ENCODE data around the gene LIX1L. TPM values are rescaled to one million over a fixed set of nuclear protein-coding genes. Genes with fewer than 3 reads are reported as not detected.

Gene LIX1L
- total RNA-seq, 1 donor from 2014 or later: 25.0 TPM

DNA sequence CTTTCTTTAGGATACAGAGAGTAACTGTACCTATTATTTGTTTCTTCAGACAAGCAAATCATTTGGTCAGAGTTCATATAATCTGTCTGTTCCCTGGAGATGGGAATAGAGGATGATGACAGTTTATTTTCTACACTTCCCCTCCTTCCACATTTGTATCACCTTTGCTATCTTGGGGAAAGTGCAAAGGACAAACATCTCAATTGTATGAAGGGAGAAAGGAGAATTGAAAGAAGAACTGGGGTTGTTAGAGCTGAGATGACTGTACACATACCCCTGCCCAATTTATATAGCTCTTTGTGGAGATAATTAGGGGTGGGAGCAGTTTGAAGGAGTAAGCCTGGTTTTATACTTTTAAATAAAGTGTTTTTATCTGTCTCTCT is 20.6 kb upstream of the LIX1L start:
- H3K27me3 ChIP-seq: no peaks in the 10 kb centered on the region
- H3K36me3 ChIP-seq: no peaks in the 10 kb centered on the region
- no peaks in the 10 kb centered on the region for H3K9me3 ChIP-seq
- no peak for DNase-seq (ENCODE audit: extremely low spot score in 2 of 2)
- H3K4me3 ChIP-seq: peak overlapping the region; percentile 24 to 45
- TF ChIP-seq POLR2AphosphoS5 (IDR thresholded peaks at IDR 0.05; ENCODE audit: insufficient read depth in 1 of 2, low read depth in 1 of 2): no peak
- TF ChIP-seq, protein P1, sequence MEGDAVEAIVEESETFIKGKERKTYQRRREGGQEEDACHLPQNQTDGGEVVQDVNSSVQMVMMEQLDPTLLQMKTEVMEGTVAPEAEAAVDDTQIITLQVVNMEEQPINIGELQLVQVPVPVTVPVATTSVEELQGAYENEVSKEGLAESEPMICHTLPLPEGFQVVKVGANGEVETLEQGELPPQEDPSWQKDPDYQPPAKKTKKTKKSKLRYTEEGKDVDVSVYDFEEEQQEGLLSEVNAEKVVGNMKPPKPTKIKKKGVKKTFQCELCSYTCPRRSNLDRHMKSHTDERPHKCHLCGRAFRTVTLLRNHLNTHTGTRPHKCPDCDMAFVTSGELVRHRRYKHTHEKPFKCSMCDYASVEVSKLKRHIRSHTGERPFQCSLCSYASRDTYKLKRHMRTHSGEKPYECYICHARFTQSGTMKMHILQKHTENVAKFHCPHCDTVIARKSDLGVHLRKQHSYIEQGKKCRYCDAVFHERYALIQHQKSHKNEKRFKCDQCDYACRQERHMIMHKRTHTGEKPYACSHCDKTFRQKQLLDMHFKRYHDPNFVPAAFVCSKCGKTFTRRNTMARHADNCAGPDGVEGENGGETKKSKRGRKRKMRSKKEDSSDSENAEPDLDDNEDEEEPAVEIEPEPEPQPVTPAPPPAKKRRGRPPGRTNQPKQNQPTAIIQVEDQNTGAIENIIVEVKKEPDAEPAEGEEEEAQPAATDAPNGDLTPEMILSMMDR (IDR thresholded peaks at IDR 0.05): no peak
- TF ChIP-seq POLR2A (IDR thresholded peaks at IDR 0.05): no peak
- peak overlapping the region; percentile 95 for H3K27ac ChIP-seq
- intact Hi-C loops (cut with DNase I): loop anchor here (2.0 kb wide), 1 partner anchor 18 kb away; the partner anchor contains the start of gene TXNIP
- peaks cover 45% of the 10 kb centered on the region for H3K4me1 ChIP-seq

DNA sequence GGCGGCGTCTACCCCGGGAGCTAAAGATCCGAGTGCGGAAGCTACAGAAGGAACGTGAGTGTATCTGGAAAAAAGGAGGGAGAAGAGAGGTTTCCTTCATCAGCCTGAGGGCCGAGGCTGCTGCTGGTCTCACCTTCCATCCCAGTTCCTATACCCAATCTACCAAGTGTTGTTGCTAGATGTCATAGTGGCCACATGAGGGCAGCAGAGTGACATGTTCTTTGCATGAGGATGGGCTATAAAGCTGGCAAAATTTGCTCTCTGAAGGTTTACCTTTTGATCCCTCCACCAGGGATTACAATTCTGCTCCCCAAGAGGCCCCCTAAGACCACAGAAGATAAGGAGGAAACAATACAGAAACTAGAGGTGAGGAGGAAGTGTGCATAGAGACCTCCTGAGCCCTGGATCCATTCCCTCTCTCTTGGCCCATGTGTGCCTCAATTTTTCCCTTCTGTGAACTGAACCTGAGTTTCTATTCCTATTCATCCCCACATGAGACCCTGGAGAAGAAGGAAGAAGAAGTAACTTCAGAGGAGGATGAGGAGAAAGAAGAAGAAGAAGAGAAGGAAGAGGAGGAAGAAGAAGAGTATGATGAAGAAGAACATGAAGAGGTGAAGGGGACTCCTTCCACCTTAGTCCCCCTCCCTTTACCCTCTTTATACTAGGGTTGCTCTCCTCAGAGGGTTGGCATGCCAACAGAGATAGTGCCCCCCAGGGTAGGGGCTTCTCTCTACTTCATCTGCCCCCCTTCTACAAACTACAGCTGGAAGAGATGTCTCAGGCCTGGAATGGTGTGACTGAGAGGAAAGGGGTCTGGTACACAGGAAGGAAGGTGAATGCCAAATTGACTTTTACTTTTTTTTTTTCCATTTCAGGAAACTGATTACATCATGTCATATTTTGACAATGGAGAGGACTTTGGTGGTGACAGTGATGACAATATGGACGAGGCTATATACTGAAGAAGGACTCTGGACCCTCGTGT is 20.0 kb upstream of the LIX1L start:
- TF ChIP-seq POLR2AphosphoS5 (IDR thresholded peaks at IDR 0.05; ENCODE audit: insufficient read depth in 1 of 2, low read depth in 1 of 2): peak in 1 of 2 donors; percentile 79
- no peak for TF ChIP-seq POLR2A (IDR thresholded peaks at IDR 0.05)
- TF ChIP-seq, protein P1 (IDR thresholded peaks at IDR 0.05): peak; percentile 72 to 93 (median 84)
- Histone ChIP-seq H3K4me3 (peak overlapping the region in 1 of 2 donors; percentile 10), H3K27ac (peak overlapping the region; percentile 95), H3K4me1 (peaks cover 41% of the 10 kb centered on the region), H3K36me3 (no peaks in the 10 kb centered on the region), H3K9me3 (no peaks in the 10 kb centered on the region), H3K27me3 (no peaks in the 10 kb centered on the region)
- DNase-seq (ENCODE audit: extremely low spot score in 2 of 2): peak in 1 of 2 donors; percentile 91
- intact Hi-C loops (cut with DNase I): loop anchor here (2.0 kb wide), 1 partner anchor 19 kb away; the partner anchor contains the start of gene TXNIP

DNA sequence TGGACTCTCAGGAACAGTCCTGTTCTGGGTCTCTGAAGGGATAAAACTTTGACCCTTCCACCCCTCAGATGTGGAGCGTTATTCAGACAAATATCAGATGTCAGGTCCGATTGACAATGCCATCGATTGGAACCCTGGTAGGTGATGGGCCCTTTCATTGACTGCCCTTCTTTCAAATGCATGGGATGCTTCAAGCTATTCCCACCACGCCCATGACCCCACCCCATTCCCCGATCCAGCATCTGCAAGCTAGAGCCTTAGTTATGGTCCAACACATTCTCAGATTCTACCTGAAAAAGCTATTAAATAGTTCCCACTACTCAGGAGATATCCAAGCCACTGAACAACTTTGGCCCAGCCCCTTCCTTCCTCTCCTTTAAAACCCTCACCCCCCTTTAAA is 19.2 kb upstream of the LIX1L start:
- H3K4me3 ChIP-seq: no peak overlapping the region
- DNase-seq (ENCODE audit: extremely low spot score in 2 of 2): peak in 1 of 2 donors; percentile 87
- intact Hi-C loops (cut with DNase I): no loop called here
- H3K36me3 ChIP-seq: no peaks in the 10 kb centered on the region
- no peaks in the 10 kb centered on the region for H3K9me3 ChIP-seq
- TF ChIP-seq POLR2A (IDR thresholded peaks at IDR 0.05) (no peak), POLR2AphosphoS5 (IDR thresholded peaks at IDR 0.05; ENCODE audit: insufficient read depth in 1 of 2, low read depth in 1 of 2) (no peak)
- TF ChIP-seq, protein P1 (IDR thresholded peaks at IDR 0.05): no peak
- H3K27me3 ChIP-seq: no peaks in the 10 kb centered on the region
- H3K27ac ChIP-seq: peak overlapping the region; percentile 95
- peaks cover 41% of the 10 kb centered on the region for H3K4me1 ChIP-seq

DNA sequence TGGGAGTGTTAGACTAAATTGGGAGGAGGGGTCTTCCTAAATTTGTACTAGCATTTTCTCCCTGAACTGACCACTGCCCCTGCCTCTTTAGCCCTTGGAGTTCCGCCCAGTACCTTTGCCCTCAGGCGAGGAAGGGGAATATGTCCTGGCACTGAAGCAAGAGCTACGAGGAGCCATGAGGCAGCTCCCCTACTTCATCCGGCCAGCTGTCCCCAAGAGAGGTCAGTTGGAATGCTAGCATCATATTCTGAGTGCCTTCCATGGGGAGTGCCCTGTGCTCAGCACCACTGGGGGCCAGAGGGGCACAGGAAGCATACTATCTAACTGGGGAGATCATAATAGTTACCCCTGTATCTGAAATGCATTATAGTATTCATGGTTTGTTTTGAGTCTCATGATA is 17.4 kb upstream of the LIX1L start:
- Histone ChIP-seq H3K36me3 (no peaks in the 10 kb centered on the region), H3K27ac (no peak overlapping the region), H3K4me1 (peaks cover 29% of the 10 kb centered on the region), H3K4me3 (no peak overlapping the region), H3K9me3 (no peaks in the 10 kb centered on the region), H3K27me3 (no peaks in the 10 kb centered on the region)
- DNase-seq (ENCODE audit: extremely low spot score in 2 of 2): peak in 1 of 2 donors; percentile 86
- intact Hi-C loops (cut with DNase I): no loop called here
- TF ChIP-seq, protein P1 (IDR thresholded peaks at IDR 0.05): no peak
- no peak for TF ChIP-seq POLR2AphosphoS5 (IDR thresholded peaks at IDR 0.05; ENCODE audit: insufficient read depth in 1 of 2, low read depth in 1 of 2)
- no peak for TF ChIP-seq POLR2A (IDR thresholded peaks at IDR 0.05)

All from vagina (tissue), 2 donors.